K562 (cell line): Measurements from ENCODE around the gene KRT76. TPM values are rescaled to one million over a fixed set of nuclear protein-coding genes. Genes with fewer than 3 reads are reported as not detected.

ENCODE experiments used
- ATAC-seq: fragments of 200-7000 bp; cut with Tn5 transposase; 3 replicates; pipeline ENCODE4 v1.9.1; 2020; ENCODE audit warnings: moderate library complexity
- BruUV-seq: library from RNA; stranded (reverse); fragments of 400-500 nt; replicated peaks from 2 replicates; lab custom pipeline; 2021; lab: Mats Ljungman, UMichigan
- CTCF ChIA-PET: fragments of 300-600 bp; formaldehyde crosslinking; extraction: SDS; loops from one replicate; lab custom pipeline; 2021; ENCODE audit warnings: low intra/inter-chr PET ratio; lab: Yijun Ruan, JAX
- POLR2A ChIA-PET: fragments of 300-600, 350-650 bp; sonication (Branson Sonifier 250); formaldehyde crosslinking; extraction: SDS; loops from one replicate; lab custom pipeline; 2021; ENCODE audit warnings: antibody characterized with exemption, inconsistent platforms; lab: Yijun Ruan, JAX
- DNase-seq, 4 experiments: peaks; one replicate each; pipeline versions ENCODE4 v3.0.0 to v3.0.0-alpha.2; 2011 to 2018; ENCODE audit warnings: low spot score in 3 of 4, mixed read lengths in 3 of 4; ENCODE audit errors: extremely low read depth in 1 of 4
- FAIRE-seq: peaks from 2 replicates; lab custom pipeline; 2011; peaks lifted over from hg19 to GRCh38; lab: Jason Lieb, UNC
- H2AFZ ChIP-seq: 2 replicates; pipeline ENCODE4 v1.6.0; 2011; ENCODE audit warnings: low read depth, low read length, control low read depth, inconsistent platforms
- H3K27ac ChIP-seq: fragments of 200-600 bp; 3 replicates; pipeline ENCODE4 v1.8.0; 2011; ENCODE audit warnings: low read depth, mild to moderate bottlenecking, control low read depth, inconsistent platforms, low read length, moderate library complexity, mixed read lengths; ENCODE audit errors: extremely low read depth
- H3K27me3 ChIP-seq, 2 experiments: fragments of 300-600 bp in 1 of 2; 2 replicates in 1 of 2; 3 replicates in 1 of 2; pipeline versions ENCODE4 v1.6.0 to v1.8.0; 2011; ENCODE audit warnings: inconsistent platforms in 2 of 2, low read length in 2 of 2, mild to moderate bottlenecking in 1 of 2, mixed read lengths in 1 of 2, moderate library complexity in 1 of 2; ENCODE audit not compliant: control insufficient read depth in 2 of 2, insufficient read depth in 2 of 2
- H3K36me3 ChIP-seq: fragments of 300-600 bp; 3 replicates; pipeline ENCODE4 v1.8.0; 2011; ENCODE audit warnings: mild to moderate bottlenecking, low read length, inconsistent platforms; ENCODE audit not compliant: control insufficient read depth, insufficient read depth
- H3K4me1 ChIP-seq, 2 experiments: fragments of 200-600 bp in 1 of 2; replicated peaks in 1 of 2; 2 replicates in 1 of 2; 3 replicates in 1 of 2; pipeline versions ENCODE4 v1.5.1 to v1.8.0; 2011; ENCODE audit warnings: inconsistent platforms in 2 of 2, low read length in 2 of 2, mild to moderate bottlenecking in 1 of 2, mixed read lengths in 1 of 2, moderate library complexity in 1 of 2; ENCODE audit not compliant: control insufficient read depth in 2 of 2, insufficient read depth in 2 of 2
- H3K4me2 ChIP-seq: 2 replicates; pipeline ENCODE4 v1.6.1; 2011; ENCODE audit warnings: low read length, control low read depth, inconsistent platforms, mixed read lengths; ENCODE audit not compliant: insufficient read depth
- H3K4me3 ChIP-seq: fragments of 200-600 bp; sonication (generic), shearing (Covaris generic); 2 replicates; pipeline ENCODE4 v1.5.1; 2016; ENCODE audit warnings: control low read depth, inconsistent platforms
- H3K79me2 ChIP-seq: fragments of 200-600 bp; 3 replicates; pipeline ENCODE4 v1.8.0; 2011; ENCODE audit warnings: low read length, inconsistent platforms; ENCODE audit not compliant: control insufficient read depth, insufficient read depth
- H3K9ac ChIP-seq, 2 experiments: 2 replicates each; pipeline versions ENCODE4 v1.6.0 to v1.6.1; 2011; ENCODE audit warnings: low read depth in 2 of 2, low read length in 2 of 2, control low read depth in 1 of 2, inconsistent platforms in 1 of 2, mild to moderate bottlenecking in 1 of 2, mixed read lengths in 1 of 2; ENCODE audit not compliant: insufficient read depth in 1 of 2
- H3K9me1 ChIP-seq: one replicate; pipeline ENCODE4 v1.6.0; 2011; ENCODE audit warnings: inconsistent platforms, mild to moderate bottlenecking, low read length, moderate library complexity; ENCODE audit not compliant: control insufficient read depth, insufficient read depth
- H3K9me3 ChIP-seq: replicated peaks from 2 replicates; pipeline ENCODE4 v1.5.1; 2011; ENCODE audit warnings: low read depth, low read length, inconsistent platforms; ENCODE audit not compliant: control insufficient read depth, insufficient read depth
- H4K20me1 ChIP-seq: replicated peaks from 2 replicates; pipeline ENCODE4 v1.6.1; 2011; ENCODE audit warnings: low read length, inconsistent platforms, mixed read lengths; ENCODE audit not compliant: control insufficient read depth, insufficient read depth
- ADNP ChIP-seq: fragments of 200-800 bp; sonication (Bioruptor generic); IDR thresholded peaks from 2 replicates; pipeline ENCODE4 v1.6.1; 2016; ENCODE audit warnings: missing genetic modification characterization, missing compliant biosample characterization
- ELK1 ChIP-seq: sonication (generic); formaldehyde crosslinking; IDR thresholded peaks from 2 replicates; pipeline ENCODE4 v1.8.1; 2022; ENCODE audit warnings: missing genetic modification reagents
- GTF2B ChIP-seq: IDR thresholded peaks from 2 replicates; pipeline ENCODE4 v1.6.1; 2011; ENCODE audit not compliant: insufficient read length; ENCODE audit errors: extremely low read depth
- HDAC3 ChIP-seq: fragments of 450-650 bp; IDR thresholded peaks from 2 replicates; pipeline ENCODE4 v1.6.1; 2018; ENCODE audit warnings: borderline replicate concordance, mild to moderate bottlenecking, moderate library complexity; ENCODE audit not compliant: partially characterized antibody
- KHSRP ChIP-seq: fragments of 450-650 bp; IDR thresholded peaks from 2 replicates; pipeline ENCODE4 v1.6.1; 2017
- NR2C1 ChIP-seq, 2 experiments: fragments of 450-650 bp; IDR thresholded peaks; 2 replicates each; pipeline ENCODE4 v1.6.1; 2017; ENCODE audit warnings: mild to moderate bottlenecking in 2 of 2, antibody characterized with exemption in 1 of 2, inconsistent platforms in 1 of 2, missing compliant biosample characterization in 1 of 2, missing genetic modification characterization in 1 of 2
- SAFB2 ChIP-seq: fragments of 200-400 bp; formaldehyde crosslinking; IDR thresholded peaks from 2 replicates; pipeline ENCODE4 v1.6.1; 2018; ENCODE audit warnings: borderline replicate concordance, low read length, low read depth, moderate library complexity; ENCODE audit not compliant: severe bottlenecking
- ZBTB11 ChIP-seq, 3 experiments: fragments of 200-800 bp in 1 of 3; fragments of 250-450 bp in 1 of 3; fragments of 450-650 bp in 1 of 3; sonication (Bioruptor Pico) in 1 of 3; sonication (Bioruptor generic) in 1 of 3; formaldehyde crosslinking in 1 of 3; IDR thresholded peaks; 2 replicates each; pipeline versions ENCODE4 v1.6.1 to v1.8.0; 2016 to 2022; ENCODE audit warnings: mild to moderate bottlenecking in 2 of 3, missing genetic modification characterization in 2 of 3, missing compliant biosample characterization in 1 of 3, moderate library complexity in 1 of 3
- ZC3H4 ChIP-seq: sonication (generic); formaldehyde crosslinking; IDR thresholded peaks from 2 replicates; pipeline ENCODE4 v1.9.0; 2021; ENCODE audit warnings: missing genetic modification reagents, borderline replicate concordance
- ZNF311 ChIP-seq: fragments of 250-450 bp; sonication (Bioruptor Pico); IDR thresholded peaks from 2 replicates; pipeline ENCODE4 v1.4.0; 2020; ENCODE audit warnings: mild to moderate bottlenecking, moderate library complexity
- ZNF316 ChIP-seq: fragments of 450-650 bp; IDR thresholded peaks from 2 replicates; pipeline ENCODE4 v1.6.1; 2016
- WGBS: fragments of 100-300 bp; shearing (Covaris generic); methylation state at CpG from one replicate; pipeline ENCODE4 v1.1.6; 2016; ENCODE audit warnings: low coverage, mixed read lengths; ENCODE audit not compliant: insufficient coverage; ENCODE audit errors: missing lambda C conversion rate; 5-methylcytosine and 5-hydroxymethylcytosine counted together
- in situ Hi-C: fragments of 300-500 bp; cut with MboI; formaldehyde crosslinking; loops from 4 replicates; pipeline ENCODE4 v1.15.0; 2018; ENCODE audit warnings: inconsistent platforms, mixed read lengths
- intact Hi-C: fragments of 100-400 bp; cut with micrococcal nuclease; formaldehyde crosslinking; loops from 2 replicates; pipeline ENCODE4 v1.14.2; 2022
- polyA plus RNA-seq, 8 experiments: library from polyadenylated mRNA; depleted of rRNA in 4 of 8; stranded (reverse) in 5 of 8; unstranded in 3 of 8; fragments of >200 nt; fragmentation: Nextera tagmentation in 2 of 8; fragmentation: Illumina TruSeq in 1 of 8; extraction: Ambion mirVana in 2 of 8; extraction: Trizol in 1 of 8; gene quantifications; 2 replicates each; pipeline versions ENCODE4 v1.2.1 to v1.2.3, GENCODE V29; 2011 to 2014; ENCODE audit warnings: inconsistent platforms in 1 of 8, missing spikeins in 1 of 8
- total RNA-seq, 7 experiments: library from RNA; depleted of rRNA in 6 of 7; stranded (reverse); fragments of >200 nt in 6 of 7; fragmentation: Illumina TruSeq in 2 of 7; extraction: Trizol in 2 of 7; gene quantifications; 2 replicates each; pipeline versions ENCODE4 v1.2.1 to v1.2.3, GENCODE V29; 2011 to 2021; ENCODE audit warnings: low replicate concordance in 1 of 7
- TF ChIP-seq, protein P1 (sequence below): fragments of 250-450 bp; sonication (Bioruptor Pico); IDR thresholded peaks from 2 replicates; pipeline ENCODE4 v1.8.0; 2021; ENCODE audit warnings: moderate library complexity, mild to moderate bottlenecking, inconsistent platforms

The KRT76 gene
- total and polyA plus RNA-seq, 9 of the 15 experiments (the other 6 are each of a cell fraction or from before 2014, with no cell fraction given) = not detected

GRCh38 chr12:52757449-52758176 is 19.5 kb downstream of the KRT76 start:
- BruUV-seq = no TSS peak
- no peak overlapping the region for H3K9ac ChIP-seq
- H3K4me1 ChIP-seq = no peaks in the 10 kb centered on the region
- FAIRE-seq (no peak), ATAC-seq (no peak), DNase-seq (no peak)
- no peak overlapping the region for H3K4me2 ChIP-seq
- no peaks in the 10 kb centered on the region for H3K9me1 ChIP-seq
- no peak overlapping the region for H3K4me3 ChIP-seq
- H3K79me2 ChIP-seq = no peaks in the 10 kb centered on the region
- intact Hi-C loops = no loop called here
- no peaks in the 10 kb centered on the region for H3K36me3 ChIP-seq
- H3K27ac ChIP-seq = no peak overlapping the region
- H4K20me1 ChIP-seq = no peaks in the 10 kb centered on the region
- WGBS = 0% methylated on average over 1 of the region's 1 CpG
- H2AFZ ChIP-seq = no peak overlapping the region
- ChIA-PET POLR2A (no interaction called here), CTCF (no interaction called here)
- TF ChIP-seq ZC3H4 (CRISPR knock-in tag) (no peak), ZNF311 (CRISPR knock-in tag) (no peak), KHSRP (no peak), ZNF316 (no peak), ADNP (tag) (no peak), NR2C1 (IDR thresholded peaks at IDR 0.05) (no peak), NR2C1 (tag; IDR thresholded peaks at IDR 0.05) (no peak), SAFB2 (no peak), ZBTB11 (CRISPR knock-in tag; IDR thresholded peaks at IDR 0.05) (no peak), HDAC3 (no peak), GTF2B (no peak), ELK1 (CRISPR knock-in tag) (no peak)
- TF ChIP-seq, protein P1, sequence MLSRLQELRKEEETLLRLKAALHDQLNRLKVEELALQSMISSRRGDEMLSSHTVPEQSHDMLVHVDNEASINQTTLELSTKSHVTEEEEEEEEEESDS (CRISPR knock-in tag) = no peak
- H3K9me3 ChIP-seq = peaks cover 3% of the 10 kb centered on the region
- in situ Hi-C loops = no loop called here
- no peaks in the 10 kb centered on the region; a peak in 1 of 5 replicates for H3K27me3 ChIP-seq
